KOPT-K1 (cell line): Measurements from ENCODE around the gene NXN.
"Not testable (repeated sequence)": the region's sequence is repeated elsewhere in the genome, so short reads cannot be mapped to it uniquely, and the experiment has no call there.

Source experiments
- H3K27ac ChIP-seq: fragments of 200-600 bp; sonication (generic); 2 replicates; pipeline ENCODE4 v1.5.1; 2016; ENCODE audit warnings: antibody characterized with exemption, mild to moderate bottlenecking, low read depth, low read length; ENCODE audit not compliant: poor library complexity, severe bottlenecking
- H3K36me3 ChIP-seq: fragments of 200-600 bp; sonication (generic); 2 replicates; pipeline ENCODE4 v1.5.1; 2017; ENCODE audit warnings: antibody characterized with exemption, mild to moderate bottlenecking, low read length, moderate library complexity; ENCODE audit not compliant: insufficient read depth
- H3K9me3 ChIP-seq: fragments of 200-600 bp; sonication (generic); 2 replicates; pipeline ENCODE4 v1.5.1; 2017; ENCODE audit warnings: antibody characterized with exemption, low read length, mild to moderate bottlenecking; ENCODE audit not compliant: insufficient read depth, poor library complexity, severe bottlenecking

Gene NXN

GRCh38 chr17:976312-976711 is 3.3 kb downstream of the NXN start:
- Histone ChIP-seq H3K36me3 (no peaks in the 10 kb centered on the region), H3K27ac (no peak overlapping the region), H3K9me3 (no peaks in the 10 kb centered on the region)

GRCh38 chr17:975371-975915 is 4.1 kb downstream of the NXN start:
- H3K36me3 ChIP-seq = no peaks in the 10 kb centered on the region

GRCh38 chr17:974778-975177 is 4.8 kb downstream of the NXN start:
- H3K27ac ChIP-seq, H3K36me3 ChIP-seq: not testable (repeated sequence)

More at GRCh38 chr17:975371-975915, 4.1 kb downstream of the NXN start:
- Histone ChIP-seq H3K27ac (no peak overlapping the region), H3K9me3 (no peaks in the 10 kb centered on the region)

GRCh38 chr17:973053-973452 is 6.5 kb downstream of the NXN start:
- H3K36me3 ChIP-seq = no peaks in the 10 kb centered on the region
- no peaks in the 10 kb centered on the region for H3K9me3 ChIP-seq
- no peak overlapping the region for H3K27ac ChIP-seq

More at GRCh38 chr17:974778-975177, 4.8 kb downstream of the NXN start:
- H3K9me3 ChIP-seq = not testable (repeated sequence)

GRCh38 chr17:971861-972260 is 7.7 kb downstream of the NXN start:
- H3K9me3 ChIP-seq, H3K27ac ChIP-seq, H3K36me3 ChIP-seq: not testable (repeated sequence)

- Histone ChIP-seq H3K9me3 (no peaks in the 10 kb centered on the region), H3K27ac (no peak overlapping the region), H3K36me3 (no peaks in the 10 kb centered on the region)
These were observed 9.2 kb downstream of the NXN start for GRCh38 chr17:970364-970763.

- Histone ChIP-seq H3K36me3 (no peaks in the 10 kb centered on the region), H3K9me3 (no peaks in the 10 kb centered on the region), H3K27ac (no peak overlapping the region)
These were observed 9.7 kb downstream of the NXN start for GRCh38 chr17:969811-970355.

GRCh38 chr17:968812-969730 is 10.5 kb downstream of the NXN start:
- H3K27ac ChIP-seq = no peak overlapping the region
- no peaks in the 10 kb centered on the region for H3K36me3 ChIP-seq
- H3K9me3 ChIP-seq = no peaks in the 10 kb centered on the region

- no peak overlapping the region for H3K27ac ChIP-seq
- H3K9me3 ChIP-seq = no peaks in the 10 kb centered on the region
- no peaks in the 10 kb centered on the region for H3K36me3 ChIP-seq
These were observed 12.5 kb downstream of the NXN start for GRCh38 chr17:967122-967521.

GRCh38 chr17:965311-965989 is 14.1 kb downstream of the NXN start:
- Histone ChIP-seq H3K36me3 (no peaks in the 10 kb centered on the region), H3K9me3 (no peaks in the 10 kb centered on the region), H3K27ac (no peak overlapping the region)

GRCh38 chr17:964876-965275 is 14.7 kb downstream of the NXN start:
- Histone ChIP-seq H3K9me3 (no peaks in the 10 kb centered on the region), H3K36me3 (no peaks in the 10 kb centered on the region), H3K27ac (no peak overlapping the region)

GRCh38 chr17:962670-963069 is 16.9 kb downstream of the NXN start:
- H3K9me3 ChIP-seq = no peaks in the 10 kb centered on the region
- no peak overlapping the region for H3K27ac ChIP-seq
- no peaks in the 10 kb centered on the region for H3K36me3 ChIP-seq

GRCh38 chr17:962166-962565 is 17.4 kb downstream of the NXN start:
- Histone ChIP-seq H3K36me3 (no peaks in the 10 kb centered on the region), H3K9me3 (no peaks in the 10 kb centered on the region), H3K27ac (no peak overlapping the region)

- Histone ChIP-seq H3K9me3 (no peaks in the 10 kb centered on the region), H3K27ac (no peak overlapping the region), H3K36me3 (no peaks in the 10 kb centered on the region)
These were observed 20.7 kb downstream of the NXN start for GRCh38 chr17:958712-959451.
